Measurements from ENCODE around the gene LRMDA.

Gene LRMDA

DNA sequence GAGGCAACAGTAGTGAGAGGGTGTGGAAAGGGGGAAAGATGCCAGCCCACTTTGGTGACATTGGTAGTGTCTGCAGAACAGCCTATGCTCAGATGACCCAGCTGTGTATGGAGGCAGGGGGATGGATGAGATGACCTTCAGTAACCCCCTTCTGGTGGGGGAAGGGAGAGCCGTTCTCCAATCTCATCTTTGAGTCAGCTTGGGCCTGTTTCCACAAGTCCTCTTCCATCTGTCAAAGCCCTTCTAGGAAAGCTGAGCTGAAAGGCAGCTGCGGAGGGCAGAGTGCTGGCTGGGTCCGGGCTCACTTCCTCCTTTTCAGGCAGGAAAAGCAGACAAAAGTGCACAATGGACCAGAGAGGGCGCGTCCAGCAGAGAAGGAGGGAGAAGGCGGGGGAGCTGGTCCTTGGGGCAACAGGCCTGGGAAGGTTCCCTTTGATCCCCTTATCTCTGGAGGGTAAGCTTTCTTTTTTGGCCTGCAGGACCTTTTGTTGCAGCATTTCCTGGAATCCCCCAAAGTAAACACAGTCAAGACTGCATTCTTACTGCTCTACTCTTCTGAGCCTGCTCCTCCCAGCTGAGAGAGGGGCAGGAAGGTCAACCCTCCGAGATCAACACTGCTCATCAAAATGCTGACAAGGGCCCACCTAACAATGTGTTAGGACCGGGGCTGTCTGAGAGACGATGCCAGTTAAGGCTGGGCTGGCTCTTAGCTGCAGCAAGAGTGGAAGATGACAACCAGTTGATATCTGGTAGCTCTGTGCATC, 1.2 kb upstream of the LRMDA start (continued):
- TF ChIP-seq, protein P1, sequence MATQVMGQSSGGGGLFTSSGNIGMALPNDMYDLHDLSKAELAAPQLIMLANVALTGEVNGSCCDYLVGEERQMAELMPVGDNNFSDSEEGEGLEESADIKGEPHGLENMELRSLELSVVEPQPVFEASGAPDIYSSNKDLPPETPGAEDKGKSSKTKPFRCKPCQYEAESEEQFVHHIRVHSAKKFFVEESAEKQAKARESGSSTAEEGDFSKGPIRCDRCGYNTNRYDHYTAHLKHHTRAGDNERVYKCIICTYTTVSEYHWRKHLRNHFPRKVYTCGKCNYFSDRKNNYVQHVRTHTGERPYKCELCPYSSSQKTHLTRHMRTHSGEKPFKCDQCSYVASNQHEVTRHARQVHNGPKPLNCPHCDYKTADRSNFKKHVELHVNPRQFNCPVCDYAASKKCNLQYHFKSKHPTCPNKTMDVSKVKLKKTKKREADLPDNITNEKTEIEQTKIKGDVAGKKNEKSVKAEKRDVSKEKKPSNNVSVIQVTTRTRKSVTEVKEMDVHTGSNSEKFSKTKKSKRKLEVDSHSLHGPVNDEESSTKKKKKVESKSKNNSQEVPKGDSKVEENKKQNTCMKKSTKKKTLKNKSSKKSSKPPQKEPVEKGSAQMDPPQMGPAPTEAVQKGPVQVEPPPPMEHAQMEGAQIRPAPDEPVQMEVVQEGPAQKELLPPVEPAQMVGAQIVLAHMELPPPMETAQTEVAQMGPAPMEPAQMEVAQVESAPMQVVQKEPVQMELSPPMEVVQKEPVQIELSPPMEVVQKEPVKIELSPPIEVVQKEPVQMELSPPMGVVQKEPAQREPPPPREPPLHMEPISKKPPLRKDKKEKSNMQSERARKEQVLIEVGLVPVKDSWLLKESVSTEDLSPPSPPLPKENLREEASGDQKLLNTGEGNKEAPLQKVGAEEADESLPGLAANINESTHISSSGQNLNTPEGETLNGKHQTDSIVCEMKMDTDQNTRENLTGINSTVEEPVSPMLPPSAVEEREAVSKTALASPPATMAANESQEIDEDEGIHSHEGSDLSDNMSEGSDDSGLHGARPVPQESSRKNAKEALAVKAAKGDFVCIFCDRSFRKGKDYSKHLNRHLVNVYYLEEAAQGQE (tag by site-specific recombination; IDR thresholded peaks at IDR 0.05), result no peak
- TF ChIP-seq ZNF707 (tag by site-specific recombination; IDR thresholded peaks at IDR 0.05), result no peak
- TF ChIP-seq ZNF48 (tag by site-specific recombination; IDR thresholded peaks at IDR 0.05), result no peak
- TF ChIP-seq, protein P2, sequence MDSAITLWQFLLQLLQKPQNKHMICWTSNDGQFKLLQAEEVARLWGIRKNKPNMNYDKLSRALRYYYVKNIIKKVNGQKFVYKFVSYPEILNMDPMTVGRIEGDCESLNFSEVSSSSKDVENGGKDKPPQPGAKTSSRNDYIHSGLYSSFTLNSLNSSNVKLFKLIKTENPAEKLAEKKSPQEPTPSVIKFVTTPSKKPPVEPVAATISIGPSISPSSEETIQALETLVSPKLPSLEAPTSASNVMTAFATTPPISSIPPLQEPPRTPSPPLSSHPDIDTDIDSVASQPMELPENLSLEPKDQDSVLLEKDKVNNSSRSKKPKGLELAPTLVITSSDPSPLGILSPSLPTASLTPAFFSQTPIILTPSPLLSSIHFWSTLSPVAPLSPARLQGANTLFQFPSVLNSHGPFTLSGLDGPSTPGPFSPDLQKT (IDR thresholded peaks at IDR 0.05; ENCODE audit: borderline replicate concordance, low read depth, low read length), result no peak
- TF ChIP-seq, protein P3, sequence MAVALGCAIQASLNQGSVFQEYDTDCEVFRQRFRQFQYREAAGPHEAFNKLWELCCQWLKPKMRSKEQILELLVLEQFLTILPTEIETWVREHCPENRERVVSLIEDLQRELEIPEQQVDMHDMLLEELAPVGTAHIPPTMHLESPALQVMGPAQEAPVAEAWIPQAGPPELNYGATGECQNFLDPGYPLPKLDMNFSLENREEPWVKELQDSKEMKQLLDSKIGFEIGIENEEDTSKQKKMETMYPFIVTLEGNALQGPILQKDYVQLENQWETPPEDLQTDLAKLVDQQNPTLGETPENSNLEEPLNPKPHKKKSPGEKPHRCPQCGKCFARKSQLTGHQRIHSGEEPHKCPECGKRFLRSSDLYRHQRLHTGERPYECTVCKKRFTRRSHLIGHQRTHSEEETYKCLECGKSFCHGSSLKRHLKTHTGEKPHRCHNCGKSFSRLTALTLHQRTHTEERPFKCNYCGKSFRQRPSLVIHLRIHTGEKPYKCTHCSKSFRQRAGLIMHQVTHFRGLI (tag by site-specific recombination; IDR thresholded peaks at IDR 0.05), result no peak
- TF ChIP-seq HOXA7 (CRISPR knock-in tag; IDR thresholded peaks at IDR 0.05; ENCODE audit: borderline replicate concordance), result no peak
- no peak for TF ChIP-seq IKZF3 (tag by site-specific recombination; IDR thresholded peaks at IDR 0.05)
- no peak for TF ChIP-seq ZNF223 (tag by site-specific recombination; IDR thresholded peaks at IDR 0.05)
- no peak for TF ChIP-seq KLF16 (tag by site-specific recombination; IDR thresholded peaks at IDR 0.05)
- no peak for TF ChIP-seq ZBTB6 (tag by site-specific recombination; IDR thresholded peaks at IDR 0.05)
- no peak for TF ChIP-seq ZNF621 (tag by site-specific recombination; IDR thresholded peaks at IDR 0.05)
- peak; percentile 38 for TF ChIP-seq ZBTB17 (tag by site-specific recombination; IDR thresholded peaks at IDR 0.05)
- no peak for TF ChIP-seq ZBTB48 (tag by site-specific recombination; IDR thresholded peaks at IDR 0.05)
- TF ChIP-seq GLI4 (tag by site-specific recombination; IDR thresholded peaks at IDR 0.05), result no peak
- TF ChIP-seq ZNF175 (tag by site-specific recombination; IDR thresholded peaks at IDR 0.05), result no peak
- TF ChIP-seq, protein P4, sequence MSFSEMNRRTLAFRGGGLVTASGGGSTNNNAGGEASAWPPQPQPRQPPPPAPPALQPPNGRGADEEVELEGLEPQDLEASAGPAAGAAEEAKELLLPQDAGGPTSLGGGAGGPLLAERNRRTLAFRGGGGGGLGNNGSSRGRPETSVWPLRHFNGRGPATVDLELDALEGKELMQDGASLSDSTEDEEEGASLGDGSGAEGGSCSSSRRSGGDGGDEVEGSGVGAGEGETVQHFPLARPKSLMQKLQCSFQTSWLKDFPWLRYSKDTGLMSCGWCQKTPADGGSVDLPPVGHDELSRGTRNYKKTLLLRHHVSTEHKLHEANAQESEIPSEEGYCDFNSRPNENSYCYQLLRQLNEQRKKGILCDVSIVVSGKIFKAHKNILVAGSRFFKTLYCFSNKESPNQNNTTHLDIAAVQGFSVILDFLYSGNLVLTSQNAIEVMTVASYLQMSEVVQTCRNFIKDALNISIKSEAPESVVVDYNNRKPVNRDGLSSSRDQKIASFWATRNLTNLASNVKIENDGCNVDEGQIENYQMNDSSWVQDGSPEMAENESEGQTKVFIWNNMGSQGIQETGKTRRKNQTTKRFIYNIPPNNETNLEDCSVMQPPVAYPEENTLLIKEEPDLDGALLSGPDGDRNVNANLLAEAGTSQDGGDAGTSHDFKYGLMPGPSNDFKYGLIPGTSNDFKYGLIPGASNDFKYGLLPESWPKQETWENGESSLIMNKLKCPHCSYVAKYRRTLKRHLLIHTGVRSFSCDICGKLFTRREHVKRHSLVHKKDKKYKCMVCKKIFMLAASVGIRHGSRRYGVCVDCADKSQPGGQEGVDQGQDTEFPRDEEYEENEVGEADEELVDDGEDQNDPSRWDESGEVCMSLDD (tag by site-specific recombination; IDR thresholded peaks at IDR 0.05), result no peak
- TF ChIP-seq, protein P5, sequence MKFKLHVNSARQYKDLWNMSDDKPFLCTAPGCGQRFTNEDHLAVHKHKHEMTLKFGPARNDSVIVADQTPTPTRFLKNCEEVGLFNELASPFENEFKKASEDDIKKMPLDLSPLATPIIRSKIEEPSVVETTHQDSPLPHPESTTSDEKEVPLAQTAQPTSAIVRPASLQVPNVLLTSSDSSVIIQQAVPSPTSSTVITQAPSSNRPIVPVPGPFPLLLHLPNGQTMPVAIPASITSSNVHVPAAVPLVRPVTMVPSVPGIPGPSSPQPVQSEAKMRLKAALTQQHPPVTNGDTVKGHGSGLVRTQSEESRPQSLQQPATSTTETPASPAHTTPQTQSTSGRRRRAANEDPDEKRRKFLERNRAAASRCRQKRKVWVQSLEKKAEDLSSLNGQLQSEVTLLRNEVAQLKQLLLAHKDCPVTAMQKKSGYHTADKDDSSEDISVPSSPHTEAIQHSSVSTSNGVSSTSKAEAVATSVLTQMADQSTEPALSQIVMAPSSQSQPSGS (tag by site-specific recombination; IDR thresholded peaks at IDR 0.05; ENCODE audit: low read depth), result no peak
- TF ChIP-seq ZNF571 (tag by site-specific recombination; IDR thresholded peaks at IDR 0.05), result no peak
- no peak for TF ChIP-seq ZNF211 (tag by site-specific recombination; IDR thresholded peaks at IDR 0.05; ENCODE audit: low read depth)
- peak; percentile 69 for TF ChIP-seq SCRT2 (tag by site-specific recombination; IDR thresholded peaks at IDR 0.05)
- TF ChIP-seq SP7 (tag by site-specific recombination; IDR thresholded peaks at IDR 0.05), result 0 out of 2 replicates have a peak, but pooled peaks have one; percentile 9
- TF ChIP-seq KLF10 (tag by site-specific recombination; IDR thresholded peaks at IDR 0.05), result no peak
- no peak for TF ChIP-seq ZNF501 (tag by site-specific recombination; IDR thresholded peaks at IDR 0.05)
- no peak for TF ChIP-seq ZNF548 (tag by site-specific recombination; IDR thresholded peaks at IDR 0.05)
- TF ChIP-seq, protein P6, sequence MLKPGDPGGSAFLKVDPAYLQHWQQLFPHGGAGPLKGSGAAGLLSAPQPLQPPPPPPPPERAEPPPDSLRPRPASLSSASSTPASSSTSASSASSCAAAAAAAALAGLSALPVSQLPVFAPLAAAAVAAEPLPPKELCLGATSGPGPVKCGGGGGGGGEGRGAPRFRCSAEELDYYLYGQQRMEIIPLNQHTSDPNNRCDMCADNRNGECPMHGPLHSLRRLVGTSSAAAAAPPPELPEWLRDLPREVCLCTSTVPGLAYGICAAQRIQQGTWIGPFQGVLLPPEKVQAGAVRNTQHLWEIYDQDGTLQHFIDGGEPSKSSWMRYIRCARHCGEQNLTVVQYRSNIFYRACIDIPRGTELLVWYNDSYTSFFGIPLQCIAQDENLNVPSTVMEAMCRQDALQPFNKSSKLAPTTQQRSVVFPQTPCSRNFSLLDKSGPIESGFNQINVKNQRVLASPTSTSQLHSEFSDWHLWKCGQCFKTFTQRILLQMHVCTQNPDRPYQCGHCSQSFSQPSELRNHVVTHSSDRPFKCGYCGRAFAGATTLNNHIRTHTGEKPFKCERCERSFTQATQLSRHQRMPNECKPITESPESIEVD (tag by site-specific recombination; IDR thresholded peaks at IDR 0.05), result no peak
- TF ChIP-seq ZSCAN23 (tag by site-specific recombination; IDR thresholded peaks at IDR 0.05), result no peak
- peak; percentile 64; the same call in 1 of the 2 replicates for TF ChIP-seq MZF1 (tag by site-specific recombination; IDR thresholded peaks at IDR 0.05; ENCODE audit: borderline replicate concordance)
